Progenitor cell of endocrine pancreas (in vitro differentiated cells): ENCODE measurements around the gene TINAGL1. TPM values are rescaled to one million over a fixed set of nuclear protein-coding genes. Genes with fewer than 3 reads are reported as not detected.

Experiments
- DNase-seq: peaks from one replicate; pipeline ENCODE4 v3.0.0; 2021; ENCODE audit warnings: low spot score; ENCODE audit not compliant: unreplicated experiment
- H3K27ac Mint-ChIP-seq: 2 replicates; pipeline ENCODE4 v1.8.0; 2021; ENCODE audit warnings: mild to moderate bottlenecking, moderate library complexity, mixed read lengths
- H3K27me3 Mint-ChIP-seq: 2 replicates; pipeline ENCODE4 v1.8.0; 2021; ENCODE audit warnings: mixed read lengths
- H3K36me3 Mint-ChIP-seq: 2 replicates; pipeline ENCODE4 v1.8.0; 2022; ENCODE audit warnings: mixed read lengths; ENCODE audit not compliant: insufficient read depth
- H3K4me1 Mint-ChIP-seq: 2 replicates; pipeline ENCODE4 v1.8.0; 2021; ENCODE audit warnings: low read depth, mixed read lengths
- H3K4me3 Mint-ChIP-seq: 2 replicates; pipeline ENCODE4 v1.8.0; 2021; ENCODE audit warnings: low read depth, mild to moderate bottlenecking, moderate library complexity, mixed read lengths
- H3K9me3 Mint-ChIP-seq: 2 replicates; pipeline ENCODE4 v1.8.0; 2021; ENCODE audit warnings: low read depth, mixed read lengths
- CTCF ChIP-seq: fragments of 200-600 bp; sonication (generic); IDR thresholded peaks from one replicate; pipeline ENCODE4 v1.5.0; 2021; ENCODE audit warnings: antibody characterized with exemption, mild to moderate bottlenecking; ENCODE audit not compliant: unreplicated experiment
- total RNA-seq: library from RNA; stranded (reverse); gene quantifications from 2 replicates; pipeline ENCODE4 v1.2.1, GENCODE V29; 2021

Gene TINAGL1
- total RNA-seq, 1 donor from 2014 or later, result 2.6 TPM

- Mint-ChIP-seq H3K9me3 (no peaks in the 10 kb centered on the region), H3K27ac (no peak overlapping the region), H3K4me1 (peaks cover 5% of the 10 kb centered on the region), H3K36me3 (no peaks in the 10 kb centered on the region), H3K4me3 (no peak overlapping the region), H3K27me3 (no peaks in the 10 kb centered on the region)
- TF ChIP-seq CTCF, result no peak
- no peak for DNase-seq
Observed at GRCh38 chr1:31535561-31535960, 40.8 kb upstream of the TINAGL1 start.

GRCh38 chr1:31539329-31539728 lies 37.0 kb upstream of the TINAGL1 start:
- Mint-ChIP-seq H3K9me3 (peaks cover 10% of the 10 kb centered on the region), H3K36me3 (no peaks in the 10 kb centered on the region), H3K27me3 (no peaks in the 10 kb centered on the region), H3K27ac (no peak overlapping the region), H3K4me1 (peaks cover 5% of the 10 kb centered on the region), H3K4me3 (no peak overlapping the region)
- DNase-seq, result no peak
- TF ChIP-seq CTCF, result no peak

- no peak overlapping the region for H3K27ac Mint-ChIP-seq
- H3K27me3 Mint-ChIP-seq, result no peaks in the 10 kb centered on the region
- peaks cover 10% of the 10 kb centered on the region for H3K9me3 Mint-ChIP-seq
- no peaks in the 10 kb centered on the region for H3K36me3 Mint-ChIP-seq
- no peak for DNase-seq
- no peak for TF ChIP-seq CTCF
- H3K4me1 Mint-ChIP-seq, result peaks cover 5% of the 10 kb centered on the region
- no peak overlapping the region for H3K4me3 Mint-ChIP-seq
Observed at GRCh38 chr1:31541194-31541593, 35.1 kb upstream of the TINAGL1 start.

- TF ChIP-seq CTCF, result no peak
- Mint-ChIP-seq H3K4me3 (no peak overlapping the region), H3K9me3 (peaks cover 10% of the 10 kb centered on the region), H3K4me1 (peaks cover 6% of the 10 kb centered on the region), H3K36me3 (no peaks in the 10 kb centered on the region), H3K27me3 (no peaks in the 10 kb centered on the region), H3K27ac (no peak overlapping the region)
- no peak for DNase-seq
Observed at GRCh38 chr1:31545927-31546540, 30.3 kb upstream of the TINAGL1 start.

- H3K4me3 Mint-ChIP-seq, result no peak overlapping the region
- peaks cover 6% of the 10 kb centered on the region for H3K4me1 Mint-ChIP-seq
- H3K36me3 Mint-ChIP-seq, result no peaks in the 10 kb centered on the region
- no peak for DNase-seq
- TF ChIP-seq CTCF, result no peak
- H3K27me3 Mint-ChIP-seq, result no peaks in the 10 kb centered on the region
- peaks cover 3% of the 10 kb centered on the region for H3K9me3 Mint-ChIP-seq
- H3K27ac Mint-ChIP-seq, result peak overlapping the region; percentile 25
Observed at GRCh38 chr1:31548534-31548906, 27.8 kb upstream of the TINAGL1 start.
